Fibroblast of pulmonary artery (primary cell): Measurements from ENCODE around the gene MAFF.
"Not testable (repeated sequence)": the region's sequence is repeated elsewhere in the genome, so short reads cannot be mapped to it uniquely, and the experiment has no call there.

Experiments
- DNase-seq: peaks from one replicate; pipeline ENCODE4 v3.0.0-alpha.2; 2010; ENCODE audit warnings: low read depth
- H3K4me3 ChIP-seq: replicated peaks from 2 replicates; pipeline ENCODE4 v1.5.1; 2011; ENCODE audit warnings: low read depth, mild to moderate bottlenecking, control low read depth, low read length, moderate library complexity
- TF ChIP-seq, protein P1 (sequence below): IDR thresholded peaks from 2 replicates; pipeline ENCODE4 v1.5.1; 2011; ENCODE audit warnings: mild to moderate bottlenecking, control low read depth, low read length, inconsistent platforms; ENCODE audit errors: missing control alignments

MAFF gene

DNA sequence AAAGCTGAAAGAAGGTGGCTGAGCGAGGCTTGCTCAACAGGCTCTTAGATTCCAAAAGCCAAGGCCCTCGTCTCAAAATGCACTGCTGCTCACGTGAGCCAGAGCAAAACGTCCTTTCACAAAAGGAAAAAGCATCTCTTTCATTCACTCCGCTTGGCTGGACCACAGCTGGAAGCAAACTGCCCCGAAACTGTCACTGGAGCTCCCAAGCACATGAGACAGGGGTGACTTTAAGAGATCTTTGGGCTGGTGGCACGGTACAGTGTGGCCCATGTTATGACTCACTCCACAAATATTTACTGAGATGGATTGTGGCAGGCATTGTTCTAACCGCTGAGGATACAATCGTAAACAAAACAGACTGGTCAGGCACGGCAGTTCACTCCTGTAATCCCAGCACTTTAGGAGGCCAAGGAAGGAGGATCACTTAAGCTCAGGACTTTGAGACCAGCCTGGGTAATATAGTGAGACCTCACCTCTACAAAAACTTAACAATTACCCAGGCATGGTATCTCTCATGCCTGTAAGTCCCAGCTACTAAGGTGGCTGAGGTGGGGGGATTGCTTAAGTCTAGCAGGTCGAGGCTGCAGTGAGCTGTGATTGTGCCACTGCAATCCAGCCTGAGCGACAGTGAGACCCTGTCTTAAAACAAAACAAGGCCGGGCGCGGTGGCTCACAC, 23.7 kb upstream of the MAFF start:
- TF ChIP-seq, protein P1, sequence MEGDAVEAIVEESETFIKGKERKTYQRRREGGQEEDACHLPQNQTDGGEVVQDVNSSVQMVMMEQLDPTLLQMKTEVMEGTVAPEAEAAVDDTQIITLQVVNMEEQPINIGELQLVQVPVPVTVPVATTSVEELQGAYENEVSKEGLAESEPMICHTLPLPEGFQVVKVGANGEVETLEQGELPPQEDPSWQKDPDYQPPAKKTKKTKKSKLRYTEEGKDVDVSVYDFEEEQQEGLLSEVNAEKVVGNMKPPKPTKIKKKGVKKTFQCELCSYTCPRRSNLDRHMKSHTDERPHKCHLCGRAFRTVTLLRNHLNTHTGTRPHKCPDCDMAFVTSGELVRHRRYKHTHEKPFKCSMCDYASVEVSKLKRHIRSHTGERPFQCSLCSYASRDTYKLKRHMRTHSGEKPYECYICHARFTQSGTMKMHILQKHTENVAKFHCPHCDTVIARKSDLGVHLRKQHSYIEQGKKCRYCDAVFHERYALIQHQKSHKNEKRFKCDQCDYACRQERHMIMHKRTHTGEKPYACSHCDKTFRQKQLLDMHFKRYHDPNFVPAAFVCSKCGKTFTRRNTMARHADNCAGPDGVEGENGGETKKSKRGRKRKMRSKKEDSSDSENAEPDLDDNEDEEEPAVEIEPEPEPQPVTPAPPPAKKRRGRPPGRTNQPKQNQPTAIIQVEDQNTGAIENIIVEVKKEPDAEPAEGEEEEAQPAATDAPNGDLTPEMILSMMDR: no peak
- peak; percentile 91 for DNase-seq
- H3K4me3 ChIP-seq: no peak overlapping the region

DNA sequence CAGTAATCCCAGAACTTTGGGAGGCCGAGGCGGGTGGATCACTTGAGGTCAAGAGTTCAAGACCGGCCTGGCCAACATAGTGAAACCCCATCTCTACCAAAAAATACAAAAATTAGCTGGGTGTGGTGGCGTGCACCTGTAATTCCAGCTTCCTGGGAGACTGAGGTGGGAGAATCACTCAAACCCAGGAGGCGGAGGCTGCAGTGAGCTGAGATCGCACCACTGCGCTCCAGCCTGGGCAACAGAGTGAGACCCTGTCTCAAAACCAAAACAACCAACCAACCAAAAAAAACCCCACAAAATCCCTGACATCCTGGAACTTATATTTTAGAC, 23.2 kb upstream of the MAFF start:
- not testable (repeated sequence) for H3K4me3 ChIP-seq, DNase-seq

DNA sequence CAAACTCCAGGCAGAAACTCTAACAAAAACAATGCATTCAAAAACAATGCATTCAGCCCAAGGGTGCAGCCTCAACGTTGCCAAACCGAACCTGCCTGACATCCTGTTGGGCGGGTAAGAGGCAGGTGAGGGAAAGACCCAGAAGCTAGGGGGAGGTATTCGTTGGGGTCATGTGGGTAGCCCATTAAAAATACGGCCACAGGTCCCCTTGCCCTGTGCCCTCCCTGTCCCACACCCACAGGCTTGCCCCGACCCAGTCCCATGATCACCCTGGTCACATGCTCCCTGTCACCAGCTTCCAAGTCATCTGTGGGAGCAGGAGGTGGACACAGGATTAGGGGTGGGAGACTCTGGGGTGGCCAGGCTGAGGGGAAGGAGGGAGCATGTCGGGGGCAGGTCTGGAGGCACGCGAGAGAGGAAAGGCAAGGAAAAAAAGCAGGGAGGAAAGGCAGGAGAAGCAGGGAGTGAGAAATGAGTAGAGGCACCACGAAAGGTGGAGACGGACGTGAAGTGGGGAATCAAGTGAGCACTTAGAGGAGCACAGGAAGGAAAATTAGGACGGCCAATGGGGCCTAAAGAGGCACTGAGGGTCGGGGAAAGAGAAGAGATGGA, 20.8 kb upstream of the MAFF start:
- peak overlapping the region; percentile 60 for H3K4me3 ChIP-seq
- TF ChIP-seq, protein P1: no peak
- DNase-seq: peak; percentile 33

DNA sequence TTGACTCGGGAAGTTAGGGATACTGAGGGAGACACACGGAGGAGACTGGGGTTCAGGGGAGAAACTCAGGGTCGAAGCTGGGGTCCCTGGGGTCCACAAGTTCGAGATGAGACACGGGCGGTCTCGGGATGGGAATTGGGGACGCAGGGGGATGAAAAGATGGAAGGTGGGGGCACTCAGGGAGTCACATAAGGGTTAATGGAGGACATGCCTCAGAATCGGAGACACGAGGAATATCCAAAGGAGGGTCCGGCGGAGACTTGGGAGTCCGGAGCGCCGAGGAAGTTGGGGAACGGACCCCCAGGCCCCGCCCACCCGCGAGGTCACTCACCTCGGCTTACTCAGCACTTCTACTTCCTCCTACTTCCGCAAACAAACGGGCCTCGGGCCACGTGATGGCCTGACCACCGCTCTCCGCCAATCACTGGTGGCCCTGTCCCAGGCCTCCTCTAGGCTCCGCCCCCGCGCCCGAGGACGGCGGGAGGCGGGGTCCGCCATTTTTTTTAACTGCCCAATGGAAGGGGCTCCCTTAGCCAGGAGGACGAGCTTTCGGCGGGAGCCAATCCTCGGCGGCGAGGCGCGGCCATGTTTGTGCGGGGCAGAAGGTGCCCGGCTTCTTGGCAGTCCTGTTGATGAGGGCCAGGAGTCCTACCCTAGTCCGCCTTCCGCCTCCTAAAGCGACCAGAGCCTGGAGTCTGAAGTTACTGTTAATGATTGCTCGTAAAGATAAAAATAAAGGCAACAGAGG, 20.2 kb upstream of the MAFF start, which contains the start of gene PLA2G6:
Gene PLA2G6, minus strand, starts transcription at position 378 of the 748 bp plus-strand sequence. CDS start 12,404 bp downstream, outside the sequence.
- TF ChIP-seq, protein P1: no peak
- peak; percentile 99 for DNase-seq
- peak within 1 kb of the TSS; percentile 60 for H3K4me3 ChIP-seq

DNA sequence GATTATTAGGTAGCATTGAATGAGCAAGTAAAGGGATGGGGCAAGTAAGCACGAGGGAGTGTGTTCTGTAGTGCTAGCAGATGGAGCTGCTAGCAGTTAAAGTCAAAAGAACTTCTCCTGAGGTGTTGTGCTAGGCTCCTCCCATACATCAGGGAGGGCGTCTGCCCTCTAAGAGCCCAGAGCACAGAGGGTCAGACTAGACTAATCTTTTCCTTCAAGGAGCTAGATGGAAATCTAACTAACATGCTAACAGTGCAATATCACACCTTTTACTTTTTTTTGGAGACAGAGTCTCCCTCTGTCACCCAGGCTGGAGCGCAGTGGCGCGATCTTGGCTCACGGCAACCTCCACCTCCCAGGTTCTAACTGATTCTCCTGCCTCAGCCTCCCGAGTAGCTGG, 17.0 kb upstream of the MAFF start:
- TF ChIP-seq, protein P1: no peak
- DNase-seq: no peak
- H3K4me3 ChIP-seq: no peak overlapping the region

DNA sequence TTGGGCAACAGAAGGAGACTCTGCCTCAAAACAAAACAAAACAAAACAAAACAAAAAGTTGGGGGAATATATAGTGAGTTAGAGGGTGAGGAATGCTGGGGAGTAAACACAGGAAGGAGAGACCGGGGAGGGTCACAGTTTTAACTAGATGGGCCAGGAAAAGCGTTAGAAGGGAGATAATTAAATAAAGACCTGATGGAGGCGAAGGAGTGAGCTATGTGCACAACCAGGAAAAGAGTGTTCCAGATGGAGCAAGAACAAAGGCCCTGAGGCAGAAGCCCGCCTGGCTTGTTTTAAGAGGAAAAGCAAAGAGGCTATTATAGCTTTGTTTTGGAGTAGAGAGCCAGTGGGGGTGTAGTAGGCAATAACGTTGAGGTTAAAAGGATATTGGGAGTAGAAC, 15.4 kb upstream of the MAFF start:
- DNase-seq: no peak
- TF ChIP-seq, protein P1: no peak
- no peak overlapping the region for H3K4me3 ChIP-seq

DNA sequence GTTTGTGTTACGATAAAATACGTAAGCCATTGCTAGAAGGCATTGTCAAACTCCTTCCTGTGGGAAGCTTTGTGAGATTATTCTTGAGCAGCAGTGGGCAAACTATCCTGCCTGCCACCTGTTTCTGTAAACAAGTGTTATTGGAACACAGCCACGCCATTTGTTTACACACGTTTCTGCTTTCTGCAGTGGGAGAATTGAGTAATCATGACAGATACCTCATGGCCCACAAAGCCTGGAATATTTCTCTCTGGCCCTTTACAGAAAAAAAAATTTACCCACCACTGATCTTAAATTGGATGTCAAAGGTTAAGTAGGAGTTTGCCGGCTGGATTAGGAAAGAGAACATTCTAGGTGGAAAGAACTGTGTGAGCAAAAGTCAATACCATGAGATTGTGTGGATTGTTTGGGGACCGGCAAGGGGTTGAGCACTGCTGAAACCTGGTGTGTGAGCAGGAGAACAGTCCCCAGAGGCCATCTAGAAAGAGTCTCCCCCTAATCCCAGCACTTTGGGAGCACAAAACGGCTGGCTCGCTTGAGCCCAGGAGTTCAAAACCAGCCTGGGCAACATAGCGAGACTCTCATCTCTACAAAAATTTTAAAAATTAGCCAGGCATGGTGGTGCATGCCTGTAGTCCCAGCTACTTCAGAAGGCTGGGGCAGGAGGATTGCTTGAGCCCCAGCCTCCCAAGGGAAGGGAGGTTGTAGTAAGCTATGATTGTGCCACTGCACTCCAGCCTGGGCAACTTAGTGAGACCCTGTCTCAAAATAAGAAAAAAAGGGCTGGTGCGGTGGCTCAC, 14.2 kb upstream of the MAFF start:
- TF ChIP-seq, protein P1: no peak
- peak; percentile 80 for DNase-seq
- no peak overlapping the region for H3K4me3 ChIP-seq
